AG09309 (cell line): Measurements from ENCODE around the gene LIMA1.

ENCODE experiments used
- DNase-seq: peaks from one replicate; pipeline ENCODE4 v3.0.0-alpha.2; 2010; ENCODE audit warnings: low read depth
- H3K4me3 ChIP-seq: 2 replicates; pipeline ENCODE4 v1.5.1; 2011; ENCODE audit warnings: mild to moderate bottlenecking, low read depth, low read length, moderate library complexity; ENCODE audit not compliant: control insufficient read depth
- TF ChIP-seq, protein P1 (sequence below): IDR thresholded peaks from 2 replicates; pipeline ENCODE4 v1.5.1; 2011; ENCODE audit warnings: mild to moderate bottlenecking, low read depth, low read length, inconsistent platforms; ENCODE audit not compliant: insufficient read depth, control insufficient read depth; ENCODE audit errors: missing control alignments

Gene LIMA1

DNA sequence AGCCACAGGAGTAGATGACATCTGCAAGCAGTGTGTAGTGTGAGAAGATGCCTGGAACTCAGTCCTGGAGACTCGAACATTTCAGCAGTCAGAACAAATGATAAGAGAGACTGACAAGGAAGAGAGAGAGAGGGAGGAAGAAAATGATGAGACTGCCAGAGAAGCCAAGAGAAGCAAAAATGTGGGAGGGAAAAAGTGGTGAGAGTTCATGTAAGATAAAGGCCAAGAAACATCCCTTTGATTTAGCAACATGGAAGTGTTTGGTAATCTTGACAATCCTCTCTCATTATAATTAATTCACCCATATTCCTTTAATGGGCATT is 42.6 kb downstream of the LIMA1 start:
- no peak overlapping the region for H3K4me3 ChIP-seq

DNA sequence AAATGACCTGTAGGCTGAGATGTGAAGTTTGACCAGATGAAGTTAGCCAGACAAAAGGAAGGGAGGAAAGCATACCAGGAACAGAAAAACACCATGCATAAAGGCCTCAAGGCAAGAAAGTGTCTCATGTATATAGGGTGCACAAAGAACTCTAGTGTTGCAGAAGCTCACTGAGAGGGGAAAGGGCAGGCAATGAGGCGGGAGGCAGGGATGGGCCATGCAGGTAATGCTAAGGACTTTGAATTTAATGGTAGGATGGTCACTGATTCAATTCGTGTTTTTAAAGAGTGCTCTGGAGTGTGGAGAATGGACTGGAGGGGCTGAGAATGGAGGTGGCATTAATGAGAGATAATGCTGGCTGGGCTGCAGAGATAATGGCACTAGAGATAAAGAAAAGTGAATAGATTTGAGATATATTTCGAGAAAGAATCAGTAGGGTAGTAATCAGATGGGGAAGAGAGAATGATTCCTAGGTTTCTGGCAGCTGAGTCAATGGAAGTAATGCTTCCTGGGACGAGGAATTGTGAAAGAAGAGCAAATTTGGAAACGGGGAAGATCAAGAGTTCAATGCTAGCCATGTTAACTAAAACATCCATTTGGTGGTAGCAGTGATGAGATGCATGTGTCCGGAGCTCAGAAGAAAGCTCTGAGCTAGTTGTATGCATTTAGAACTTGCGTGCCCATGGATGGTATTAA is 43.1 kb downstream of the LIMA1 start:
- no peak overlapping the region for H3K4me3 ChIP-seq
- no peak for DNase-seq
- TF ChIP-seq, protein P1, sequence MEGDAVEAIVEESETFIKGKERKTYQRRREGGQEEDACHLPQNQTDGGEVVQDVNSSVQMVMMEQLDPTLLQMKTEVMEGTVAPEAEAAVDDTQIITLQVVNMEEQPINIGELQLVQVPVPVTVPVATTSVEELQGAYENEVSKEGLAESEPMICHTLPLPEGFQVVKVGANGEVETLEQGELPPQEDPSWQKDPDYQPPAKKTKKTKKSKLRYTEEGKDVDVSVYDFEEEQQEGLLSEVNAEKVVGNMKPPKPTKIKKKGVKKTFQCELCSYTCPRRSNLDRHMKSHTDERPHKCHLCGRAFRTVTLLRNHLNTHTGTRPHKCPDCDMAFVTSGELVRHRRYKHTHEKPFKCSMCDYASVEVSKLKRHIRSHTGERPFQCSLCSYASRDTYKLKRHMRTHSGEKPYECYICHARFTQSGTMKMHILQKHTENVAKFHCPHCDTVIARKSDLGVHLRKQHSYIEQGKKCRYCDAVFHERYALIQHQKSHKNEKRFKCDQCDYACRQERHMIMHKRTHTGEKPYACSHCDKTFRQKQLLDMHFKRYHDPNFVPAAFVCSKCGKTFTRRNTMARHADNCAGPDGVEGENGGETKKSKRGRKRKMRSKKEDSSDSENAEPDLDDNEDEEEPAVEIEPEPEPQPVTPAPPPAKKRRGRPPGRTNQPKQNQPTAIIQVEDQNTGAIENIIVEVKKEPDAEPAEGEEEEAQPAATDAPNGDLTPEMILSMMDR, result no peak

More for the DNA sequence above, 42.6 kb downstream of the LIMA1 start:
- TF ChIP-seq, protein P1, result no peak
- no peak for DNase-seq

DNA sequence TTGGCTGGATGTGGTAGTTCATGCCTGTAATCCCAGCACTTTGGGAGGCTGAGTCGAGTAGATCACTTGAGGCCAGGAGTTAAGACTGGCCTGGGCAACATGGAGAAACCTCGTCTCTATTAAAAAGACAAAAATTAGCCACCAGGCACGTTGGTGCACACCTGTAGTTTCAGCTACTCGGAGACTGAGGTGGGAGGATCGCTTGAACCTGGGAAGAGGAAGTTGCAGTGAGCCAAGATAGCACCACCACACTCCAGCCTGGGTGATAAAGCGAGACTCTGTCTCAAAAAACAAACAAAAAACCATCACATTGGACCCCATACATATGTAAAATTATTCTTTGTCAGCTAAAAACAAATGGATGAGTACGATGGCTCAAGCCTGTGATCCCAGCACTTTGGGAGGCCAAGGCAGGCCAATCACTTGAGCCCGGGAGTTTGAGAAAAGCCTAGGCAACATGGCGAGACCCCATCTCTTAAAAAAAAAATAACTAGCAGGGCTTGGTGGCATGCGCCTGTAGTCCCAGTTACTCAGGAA is 43.9 kb downstream of the LIMA1 start:
- no peak overlapping the region for H3K4me3 ChIP-seq
- TF ChIP-seq, protein P1, result no peak
- DNase-seq, result no peak

DNA sequence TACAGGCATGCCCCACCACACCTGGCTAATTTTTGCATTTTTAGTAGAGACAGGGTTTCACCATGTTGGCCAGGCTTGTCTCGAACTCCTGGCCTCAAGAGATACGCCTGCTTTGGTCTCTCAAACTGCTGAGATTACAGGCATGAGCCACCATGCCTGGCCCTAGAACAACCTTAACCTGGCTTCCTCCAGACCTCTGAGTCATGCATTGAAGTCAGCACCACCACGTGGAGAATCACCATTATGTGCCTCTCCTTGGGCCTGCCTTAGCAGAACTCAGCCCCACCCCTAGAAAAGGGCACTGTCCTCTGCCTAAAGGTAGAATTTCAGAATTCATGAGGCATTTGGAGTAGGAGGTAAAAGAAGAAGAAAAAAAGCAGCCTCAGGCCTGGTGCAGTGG is 49.0 kb downstream of the LIMA1 start:
- TF ChIP-seq, protein P1, result no peak
- DNase-seq, result no peak
- H3K4me3 ChIP-seq, result no peak overlapping the region

DNA sequence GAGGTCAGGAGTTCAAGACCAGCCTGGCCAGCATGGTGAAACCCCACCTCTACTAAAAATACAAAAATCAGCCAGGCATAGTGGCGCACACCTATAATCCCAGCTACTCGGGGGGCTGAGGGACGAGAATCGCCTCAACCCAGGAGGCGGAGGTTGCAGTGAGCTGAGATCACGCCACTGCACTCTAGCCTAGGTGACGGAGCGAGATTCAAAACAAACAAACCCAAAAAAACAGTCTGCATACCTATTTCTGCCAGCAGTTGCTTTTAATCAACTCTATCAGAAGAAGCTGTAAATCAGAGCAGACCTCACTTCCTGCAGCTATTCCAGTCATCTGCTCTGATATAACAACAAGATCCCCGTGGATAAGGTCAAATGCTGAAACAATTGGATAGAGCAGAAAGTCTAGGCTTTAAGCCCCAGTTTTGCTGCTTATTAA is 50.5 kb downstream of the LIMA1 start:
- H3K4me3 ChIP-seq, result no peak overlapping the region
- TF ChIP-seq, protein P1, result no peak
- no peak for DNase-seq

DNA sequence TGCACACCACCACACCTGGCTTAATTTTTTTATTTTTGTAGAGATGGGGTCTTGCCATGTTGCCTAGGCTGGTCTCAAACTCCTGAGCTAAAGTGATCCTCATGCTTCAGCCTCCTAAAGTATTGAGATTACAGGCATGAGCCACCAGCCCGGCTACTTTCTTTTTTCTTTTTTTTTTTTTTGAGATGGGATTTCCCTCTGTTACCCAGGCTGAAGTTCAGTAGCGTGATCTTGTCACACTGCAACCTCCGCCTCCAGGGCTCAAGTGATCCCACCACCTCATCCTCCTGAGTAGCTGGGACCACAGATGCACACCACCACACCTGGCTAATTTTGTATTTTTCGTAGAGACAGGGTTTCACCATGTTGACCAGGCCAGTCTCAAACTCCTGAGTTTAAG is 51.1 kb downstream of the LIMA1 start:
- H3K4me3 ChIP-seq, result no peak overlapping the region
- DNase-seq, result no peak
- TF ChIP-seq, protein P1, result no peak

DNA sequence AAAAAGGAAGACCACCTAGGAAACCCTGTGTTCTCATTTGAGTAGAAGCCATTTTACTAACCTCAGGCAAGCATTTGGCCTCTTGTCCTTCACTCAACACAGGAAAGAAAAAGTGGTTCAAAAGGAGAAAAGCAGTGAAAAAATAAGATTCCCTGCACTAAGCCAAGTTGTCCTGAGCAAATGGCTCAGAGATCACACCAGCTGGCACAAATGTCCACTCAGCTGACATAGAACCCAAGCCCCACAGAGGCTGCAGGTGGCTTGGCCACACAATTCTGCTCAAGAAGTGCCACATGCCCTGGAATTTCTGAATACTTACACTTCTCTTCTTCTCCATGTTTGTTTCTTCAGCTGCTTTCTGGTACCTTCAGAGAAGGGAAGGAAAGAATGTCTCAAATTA is 52.0 kb downstream of the LIMA1 start:
- no peak overlapping the region for H3K4me3 ChIP-seq
- DNase-seq, result no peak
- TF ChIP-seq, protein P1, result no peak
